GM19043 (cell line): ENCODE measurements around the gene CD93.

Experiments
- ATAC-seq: cut with Tn5 transposase; IDR thresholded peaks from one replicate; pipeline ENCODE4 v1.9.1; 2021; ENCODE audit warnings: low read depth; ENCODE audit not compliant: unreplicated experiment

CD93 gene

GRCh38 chr20:23063168-23063567 lies 23.0 kb downstream of the CD93 start:
- ATAC-seq, result no peak

GRCh38 chr20:23062632-23063031 lies 23.5 kb downstream of the CD93 start:
- ATAC-seq, result no peak

- ATAC-seq, result no peak
Measured at GRCh38 chr20:23061734-23062561, 24.2 kb downstream of the CD93 start.

- no peak for ATAC-seq
Measured at GRCh38 chr20:23061262-23061661, 24.9 kb downstream of the CD93 start.

GRCh38 chr20:23060629-23061028 lies 25.5 kb downstream of the CD93 start:
- ATAC-seq, result no peak

- no peak for ATAC-seq
Measured at GRCh38 chr20:23059846-23060245, 26.3 kb downstream of the CD93 start.

DNA sequence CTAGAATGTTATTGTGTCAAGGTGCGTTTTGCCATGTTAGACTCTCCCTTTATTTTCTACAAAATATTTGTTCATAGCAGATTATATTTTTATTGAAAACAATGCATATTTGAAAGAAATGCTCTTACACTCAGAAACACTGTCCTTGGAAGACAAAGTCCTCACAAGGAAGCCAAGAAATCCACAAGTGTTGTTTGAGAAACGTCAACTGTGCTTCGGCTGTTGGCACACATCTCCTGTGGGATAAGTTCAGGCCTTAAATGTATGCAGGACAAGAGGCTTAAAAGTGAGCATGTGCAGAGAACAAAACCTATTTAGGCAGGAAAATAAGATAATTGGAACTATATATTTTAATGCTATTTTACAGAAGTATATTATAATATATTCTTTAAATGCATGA lies 27.1 kb downstream of the CD93 start:
- ATAC-seq, result no peak

DNA sequence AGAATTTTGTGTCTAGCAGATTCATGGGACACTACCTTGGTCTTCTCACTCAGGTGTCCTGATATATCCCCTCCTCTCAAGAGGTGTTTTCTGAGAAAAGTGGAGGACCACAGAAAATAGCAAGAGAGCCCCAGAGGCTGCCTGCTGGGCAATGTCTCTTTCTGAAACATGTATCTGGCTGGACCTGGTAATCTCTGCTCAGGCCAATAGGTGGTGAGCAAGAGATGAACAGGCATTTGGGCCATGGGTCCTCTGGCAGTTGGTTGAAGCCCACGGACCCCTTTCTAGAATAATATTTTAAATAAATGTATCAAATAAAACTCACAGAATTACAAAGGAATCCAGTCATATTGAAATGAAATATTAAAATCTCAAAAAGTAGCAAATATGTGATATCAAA lies 27.9 kb downstream of the CD93 start:
- no peak for ATAC-seq

DNA sequence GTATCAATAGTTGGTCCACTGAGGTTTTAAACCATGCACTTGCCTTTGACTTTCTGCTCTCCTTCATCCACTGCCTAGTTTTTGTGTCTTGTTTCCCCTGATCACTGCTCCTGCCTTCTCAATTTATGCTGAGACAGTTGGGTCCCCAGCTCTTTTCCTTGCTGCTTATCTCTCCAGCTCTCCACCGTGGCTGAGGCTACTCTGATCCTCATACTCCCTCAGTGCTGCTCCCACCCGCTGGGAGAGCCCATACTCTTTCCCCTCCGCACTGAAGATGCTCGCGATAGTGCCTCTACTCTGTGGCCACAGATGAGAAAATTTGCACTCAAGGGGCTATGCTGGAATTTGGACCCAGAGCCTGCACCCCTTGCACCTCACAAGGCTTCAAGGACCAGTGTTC lies 33.2 kb downstream of the CD93 start:
- no peak for ATAC-seq

DNA sequence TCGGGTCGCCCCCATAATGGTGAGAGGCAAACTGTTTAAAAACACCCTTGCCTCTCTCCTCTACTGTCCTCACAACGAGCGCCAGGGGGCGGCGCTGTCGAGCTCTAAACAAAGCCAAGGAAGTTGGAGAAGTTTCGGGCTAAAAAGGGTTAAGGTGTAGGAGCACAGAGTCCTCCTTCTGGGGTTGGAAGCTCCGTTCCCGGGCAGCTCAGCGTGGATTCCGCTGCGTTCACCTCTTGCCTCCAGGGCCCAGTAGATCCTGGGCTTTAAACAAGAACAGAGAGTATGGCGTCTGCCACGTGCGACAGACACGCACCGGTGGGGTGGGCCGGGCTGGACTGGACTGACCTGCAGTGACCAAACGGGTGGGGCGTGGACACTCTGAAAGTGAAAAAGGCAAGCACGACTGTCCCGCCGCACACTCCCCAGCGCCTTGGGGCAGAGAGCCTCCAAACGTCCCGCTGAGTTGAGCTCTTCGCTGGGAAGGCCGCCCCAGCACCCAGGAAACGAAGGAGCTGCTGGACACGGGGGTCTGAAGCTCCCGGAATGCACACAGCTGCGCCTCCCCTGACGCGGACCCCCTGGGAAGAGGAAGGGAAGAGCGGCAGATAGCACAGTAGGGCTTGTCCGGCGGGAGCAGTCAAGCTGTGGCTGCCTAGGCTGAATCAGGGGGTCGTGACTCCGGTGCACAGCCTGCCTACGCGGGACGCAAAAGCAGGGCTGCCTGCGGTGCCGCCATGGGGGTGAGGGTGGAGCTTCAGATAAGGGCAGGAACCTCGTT lies 35.1 kb downstream of the CD93 start:
- no peak for ATAC-seq

- ATAC-seq, result no peak
Measured at GRCh38 chr20:23050076-23050838, 35.9 kb downstream of the CD93 start.

- ATAC-seq, result no peak
Measured at GRCh38 chr20:23049201-23050075, 36.7 kb downstream of the CD93 start, which contains the start of gene THBD. Gene THBD (minus strand): TSS chr20:23049672. CDS start chr20:23049504, 168 bp downstream.

- no peak for ATAC-seq
Measured at GRCh38 chr20:23048283-23049200, 37.6 kb downstream of the CD93 start.

DNA sequence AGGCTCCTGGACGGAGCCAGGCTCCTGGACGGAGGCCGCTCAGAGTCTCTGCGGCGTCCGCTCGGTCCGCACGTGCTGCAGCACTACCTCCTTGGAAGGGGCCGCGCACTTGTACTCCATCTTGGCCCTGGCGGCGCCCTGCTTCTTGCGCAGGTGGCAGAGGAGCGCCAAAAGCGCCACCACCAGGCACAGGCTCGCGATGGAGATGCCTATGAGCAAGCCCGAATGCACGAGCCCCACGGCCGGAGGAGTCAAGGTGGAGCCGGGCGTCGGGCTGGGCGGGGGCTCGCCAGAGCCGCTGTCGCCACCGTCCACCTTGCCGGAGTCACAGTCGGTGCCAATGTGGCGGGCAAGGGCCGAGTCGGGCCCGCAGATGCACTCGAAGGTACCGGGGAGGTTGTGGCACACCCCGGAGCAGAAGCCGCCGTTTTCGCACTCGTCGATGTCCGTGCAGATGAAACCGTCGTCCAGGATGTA lies 38.3 kb downstream of the CD93 start:
- no peak for ATAC-seq

- ATAC-seq, result no peak
Measured at GRCh38 chr20:23047001-23047737, 39.0 kb downstream of the CD93 start.

- no peak for ATAC-seq
Measured at GRCh38 chr20:23046431-23046830, 39.7 kb downstream of the CD93 start.

DNA sequence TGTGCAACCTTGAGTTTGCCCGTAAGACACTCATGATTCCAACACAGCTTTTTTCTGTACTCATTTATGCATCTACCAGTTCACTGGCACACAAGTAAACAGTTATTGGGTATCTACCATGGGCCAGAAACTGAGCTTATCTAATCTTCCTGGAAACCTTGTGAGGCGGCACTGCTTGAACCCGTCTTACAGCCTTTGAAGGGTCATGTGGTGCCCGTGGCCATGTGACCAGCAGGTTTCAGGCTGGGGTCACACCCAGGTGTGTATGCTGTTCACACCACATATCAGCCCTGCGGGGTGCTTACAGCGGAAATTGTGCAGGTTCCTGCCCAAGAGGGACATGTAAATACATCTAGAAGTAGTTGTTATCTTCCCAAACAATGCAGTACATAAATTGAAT lies 42.7 kb downstream of the CD93 start:
- ATAC-seq, result no peak

GRCh38 chr20:23042270-23042669 lies 43.9 kb downstream of the CD93 start:
- ATAC-seq, result no peak
